ENCODE measurements around the gene CACNA2D4.

- TF ChIP-seq, protein P1, sequence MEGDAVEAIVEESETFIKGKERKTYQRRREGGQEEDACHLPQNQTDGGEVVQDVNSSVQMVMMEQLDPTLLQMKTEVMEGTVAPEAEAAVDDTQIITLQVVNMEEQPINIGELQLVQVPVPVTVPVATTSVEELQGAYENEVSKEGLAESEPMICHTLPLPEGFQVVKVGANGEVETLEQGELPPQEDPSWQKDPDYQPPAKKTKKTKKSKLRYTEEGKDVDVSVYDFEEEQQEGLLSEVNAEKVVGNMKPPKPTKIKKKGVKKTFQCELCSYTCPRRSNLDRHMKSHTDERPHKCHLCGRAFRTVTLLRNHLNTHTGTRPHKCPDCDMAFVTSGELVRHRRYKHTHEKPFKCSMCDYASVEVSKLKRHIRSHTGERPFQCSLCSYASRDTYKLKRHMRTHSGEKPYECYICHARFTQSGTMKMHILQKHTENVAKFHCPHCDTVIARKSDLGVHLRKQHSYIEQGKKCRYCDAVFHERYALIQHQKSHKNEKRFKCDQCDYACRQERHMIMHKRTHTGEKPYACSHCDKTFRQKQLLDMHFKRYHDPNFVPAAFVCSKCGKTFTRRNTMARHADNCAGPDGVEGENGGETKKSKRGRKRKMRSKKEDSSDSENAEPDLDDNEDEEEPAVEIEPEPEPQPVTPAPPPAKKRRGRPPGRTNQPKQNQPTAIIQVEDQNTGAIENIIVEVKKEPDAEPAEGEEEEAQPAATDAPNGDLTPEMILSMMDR (IDR thresholded peaks at IDR 0.05): no peak
- no peak for TF ChIP-seq POLR2A (IDR thresholded peaks at IDR 0.05)
Measured at GRCh38 chr12:1837541-1838204, 80.8 kb downstream of the CACNA2D4 start.
